Astrocyte (in vitro differentiated cells and primary cell): ENCODE data around the gene JMJD1C. TPM values are rescaled to one million over a fixed set of nuclear protein-coding genes. Genes with fewer than 3 reads are reported as not detected.
A peak's percentile ranks its signal among the peaks of the same experiment; 100 is the strongest.

Source experiments
- DNase-seq: peaks from one replicate; pipeline ENCODE4 v3.0.0-alpha.2; 2010; ENCODE audit warnings: low read depth
- FAIRE-seq: peaks from 2 replicates; lab custom pipeline; 2011; peaks lifted over from hg19 to GRCh38; lab: Jason Lieb, UNC
- H2AFZ ChIP-seq: 2 replicates; pipeline ENCODE4 v1.6.0; 2012; ENCODE audit warnings: low read depth, low read length, inconsistent platforms
- H3K27ac ChIP-seq: 2 replicates; pipeline ENCODE4 v1.5.1; 2011; ENCODE audit warnings: low read depth, low read length, inconsistent platforms
- H3K27me3 ChIP-seq: 2 replicates; pipeline ENCODE4 v1.6.0; 2011; ENCODE audit warnings: low read length, inconsistent platforms; ENCODE audit not compliant: insufficient read depth
- H3K36me3 ChIP-seq: 2 replicates; pipeline ENCODE4 v1.5.1; 2011; ENCODE audit warnings: low read length, inconsistent platforms; ENCODE audit not compliant: insufficient read depth
- H3K4me1 ChIP-seq: 2 replicates; pipeline ENCODE4 v1.5.1; 2011; ENCODE audit warnings: low read length, inconsistent platforms; ENCODE audit not compliant: insufficient read depth
- H3K4me2 ChIP-seq: 2 replicates; pipeline ENCODE4 v1.6.0; 2012; ENCODE audit warnings: low read length, inconsistent platforms
- H3K4me3 ChIP-seq: 2 replicates; pipeline ENCODE4 v1.5.1; 2011; ENCODE audit warnings: low read depth, mild to moderate bottlenecking, low read length, inconsistent platforms; ENCODE audit not compliant: insufficient read depth
- H3K79me2 ChIP-seq: 2 replicates; pipeline ENCODE4 v1.6.0; 2012; ENCODE audit warnings: mild to moderate bottlenecking, low read length, inconsistent platforms; ENCODE audit not compliant: insufficient read depth
- H3K9ac ChIP-seq: 2 replicates; pipeline ENCODE4 v1.6.0; 2012; ENCODE audit warnings: mild to moderate bottlenecking, low read length, inconsistent platforms
- H3K9me3 ChIP-seq: 2 replicates; pipeline ENCODE4 v1.5.1; 2012; ENCODE audit warnings: low read depth, mild to moderate bottlenecking, low read length, inconsistent platforms; ENCODE audit not compliant: insufficient read depth
- H4K20me1 ChIP-seq: 2 replicates; pipeline ENCODE4 v1.6.0; 2012; ENCODE audit warnings: low read length, inconsistent platforms; ENCODE audit not compliant: insufficient read depth
- H3K27ac Mint-ChIP-seq: one replicate; pipeline ENCODE4 v1.8.0; 2021; ENCODE audit warnings: mild to moderate bottlenecking, mixed read lengths; ENCODE audit not compliant: unreplicated experiment
- H3K27me3 Mint-ChIP-seq: one replicate; pipeline ENCODE4 v1.8.0; 2021; ENCODE audit warnings: low read depth, mixed read lengths; ENCODE audit not compliant: unreplicated experiment
- H3K36me3 Mint-ChIP-seq: one replicate; pipeline ENCODE4 v1.8.0; 2021; ENCODE audit warnings: low read depth, mixed read lengths; ENCODE audit not compliant: unreplicated experiment
- H3K4me1 Mint-ChIP-seq: one replicate; pipeline ENCODE4 v1.8.0; 2021; ENCODE audit warnings: low read depth, mixed read lengths; ENCODE audit not compliant: unreplicated experiment
- H3K4me3 Mint-ChIP-seq: one replicate; pipeline ENCODE4 v1.8.0; 2021; ENCODE audit warnings: mild to moderate bottlenecking, moderate library complexity, mixed read lengths; ENCODE audit not compliant: unreplicated experiment
- H3K9me3 Mint-ChIP-seq: one replicate; pipeline ENCODE4 v1.8.0; 2021; ENCODE audit warnings: mild to moderate bottlenecking, mixed read lengths; ENCODE audit not compliant: unreplicated experiment
- EZH2 ChIP-seq: IDR thresholded peaks from 2 replicates; pipeline ENCODE4 v1.6.1; 2012; ENCODE audit warnings: mild to moderate bottlenecking, low read length, inconsistent platforms; ENCODE audit not compliant: insufficient read depth
- total RNA-seq: library from RNA; stranded (reverse); gene quantifications from 2 replicates; pipeline ENCODE4 v1.2.1, GENCODE V29; 2021
- TF ChIP-seq, protein P1 (sequence below): IDR thresholded peaks from 2 replicates; pipeline ENCODE4 v1.5.1; 2011; ENCODE audit warnings: low read depth, mild to moderate bottlenecking, inconsistent platforms, low read length, moderate library complexity; ENCODE audit not compliant: insufficient read depth

The JMJD1C gene
- total RNA-seq, 1 donor from 2014 or later, result 61.0 TPM

DNA sequence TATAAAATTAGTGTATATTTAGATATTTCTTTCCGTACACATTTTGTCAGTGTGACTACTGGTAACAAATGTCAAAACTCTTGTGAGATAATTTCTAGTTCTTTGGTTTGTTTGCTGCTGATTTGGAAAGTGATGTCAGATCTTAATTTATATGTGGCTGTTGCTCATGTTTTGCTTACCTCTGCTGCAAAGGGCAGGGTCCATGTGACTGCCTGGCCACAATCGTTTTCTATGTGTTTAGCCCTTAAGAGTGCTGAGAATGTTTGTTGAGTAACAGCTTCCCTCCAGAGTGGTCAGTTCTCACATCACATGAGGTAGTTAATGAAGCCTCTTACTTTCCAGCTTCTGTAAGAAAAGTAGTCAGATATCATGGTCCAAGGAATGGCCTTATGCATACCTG lies 328.5 kb downstream of the JMJD1C start:
- Histone ChIP-seq H3K27ac (no peak overlapping the region), H3K36me3 (no peaks in the 10 kb centered on the region), H3K9ac (no peak overlapping the region), H4K20me1 (peaks cover 80% of the 10 kb centered on the region), H3K27me3 (no peaks in the 10 kb centered on the region), H3K4me1 (no peaks in the 10 kb centered on the region), H3K9me3 (no peaks in the 10 kb centered on the region), H3K79me2 (peaks cover 89% of the 10 kb centered on the region), H3K4me2 (no peak overlapping the region), H3K4me3 (no peak overlapping the region), H2AFZ (no peak overlapping the region)
- no peak for FAIRE-seq
- TF ChIP-seq, protein P1, sequence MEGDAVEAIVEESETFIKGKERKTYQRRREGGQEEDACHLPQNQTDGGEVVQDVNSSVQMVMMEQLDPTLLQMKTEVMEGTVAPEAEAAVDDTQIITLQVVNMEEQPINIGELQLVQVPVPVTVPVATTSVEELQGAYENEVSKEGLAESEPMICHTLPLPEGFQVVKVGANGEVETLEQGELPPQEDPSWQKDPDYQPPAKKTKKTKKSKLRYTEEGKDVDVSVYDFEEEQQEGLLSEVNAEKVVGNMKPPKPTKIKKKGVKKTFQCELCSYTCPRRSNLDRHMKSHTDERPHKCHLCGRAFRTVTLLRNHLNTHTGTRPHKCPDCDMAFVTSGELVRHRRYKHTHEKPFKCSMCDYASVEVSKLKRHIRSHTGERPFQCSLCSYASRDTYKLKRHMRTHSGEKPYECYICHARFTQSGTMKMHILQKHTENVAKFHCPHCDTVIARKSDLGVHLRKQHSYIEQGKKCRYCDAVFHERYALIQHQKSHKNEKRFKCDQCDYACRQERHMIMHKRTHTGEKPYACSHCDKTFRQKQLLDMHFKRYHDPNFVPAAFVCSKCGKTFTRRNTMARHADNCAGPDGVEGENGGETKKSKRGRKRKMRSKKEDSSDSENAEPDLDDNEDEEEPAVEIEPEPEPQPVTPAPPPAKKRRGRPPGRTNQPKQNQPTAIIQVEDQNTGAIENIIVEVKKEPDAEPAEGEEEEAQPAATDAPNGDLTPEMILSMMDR, result no peak
- no peak for TF ChIP-seq EZH2
- Mint-ChIP-seq H3K27me3 (no peaks in the 10 kb centered on the region), H3K9me3 (peaks cover 6% of the 10 kb centered on the region), H3K27ac (peak overlapping the region; percentile 34), H3K4me1 (peaks cover 17% of the 10 kb centered on the region), H3K36me3 (peaks cover 18% of the 10 kb centered on the region), H3K4me3 (no peak overlapping the region)
- peak; percentile 69 for DNase-seq

- Mint-ChIP-seq H3K4me3 (peak overlapping the region; percentile 93), H3K27me3 (no peaks in the 10 kb centered on the region), H3K27ac (peak overlapping the region; percentile 87), H3K9me3 (peaks cover 10% of the 10 kb centered on the region), H3K4me1 (peaks cover 19% of the 10 kb centered on the region), H3K36me3 (peaks cover 11% of the 10 kb centered on the region)
- Histone ChIP-seq H4K20me1 (peaks cover 48% of the 10 kb centered on the region), H3K9ac (peak overlapping the region; percentile 98), H3K27me3 (no peaks in the 10 kb centered on the region), H3K79me2 (peaks cover 56% of the 10 kb centered on the region), H2AFZ (peak overlapping the region; percentile 76), H3K27ac (peak overlapping the region; percentile 93), H3K4me2 (peak overlapping the region; percentile 90), H3K36me3 (no peaks in the 10 kb centered on the region), H3K4me1 (no peaks in the 10 kb centered on the region), H3K9me3 (no peaks in the 10 kb centered on the region), H3K4me3 (peak overlapping the region; percentile 88)
- FAIRE-seq, result no peak
- no peak for DNase-seq
- TF ChIP-seq, protein P1, result no peak
- no peak for TF ChIP-seq EZH2
Measured at GRCh38 chr10:63133821-63134557, 331.8 kb downstream of the JMJD1C start.
